Endothelial cell of umbilical vein (primary cell): ENCODE results near the gene RAPGEF4. TPM values are rescaled to one million over a fixed set of nuclear protein-coding genes. Genes with fewer than 3 reads are reported as not detected.

Source experiments
- BruUV-seq: library from RNA; stranded (reverse); fragments of 400-500 nt; replicated peaks from 2 replicates; lab custom pipeline; 2021; lab: Mats Ljungman, UMichigan
- CTCF ChIA-PET: fragments of 300-600, 350-600 bp; sonication (Branson Sonifier 250); formaldehyde crosslinking; loops from one replicate; lab custom pipeline; 2021; ENCODE audit warnings: antibody characterized with exemption, inconsistent platforms; lab: Charles Lee
- POLR2A ChIA-PET: fragments of 300-600, 350-600 bp; sonication (Branson Sonifier 250); formaldehyde crosslinking; loops from one replicate; lab custom pipeline; 2021; ENCODE audit warnings: antibody characterized with exemption, inconsistent platforms; lab: Charles Lee
- DNase-seq: peaks from one replicate; pipeline ENCODE4 v3.0.0-alpha.2; 2011; ENCODE audit warnings: low read depth, low spot score
- FAIRE-seq: peaks from 2 replicates; lab custom pipeline; 2011; peaks lifted over from hg19 to GRCh38; lab: Jason Lieb, UNC
- H2AFZ ChIP-seq: 2 replicates; pipeline ENCODE4 v1.6.0; 2012; ENCODE audit warnings: low read depth, low read length, control low read depth, inconsistent platforms
- H3K27ac ChIP-seq: 2 replicates; pipeline ENCODE4 v1.5.1; 2011; ENCODE audit warnings: low read depth, mild to moderate bottlenecking, control low read depth, low read length, moderate library complexity; ENCODE audit not compliant: insufficient read depth
- H3K27me3 ChIP-seq, 2 experiments: 2 replicates each; pipeline versions ENCODE4 v1.6.0 to v1.6.1; 2011; ENCODE audit warnings: low read length in 2 of 2, mixed read lengths in 1 of 2; ENCODE audit not compliant: control insufficient read depth in 2 of 2, insufficient read depth in 2 of 2
- H3K36me3 ChIP-seq, 2 experiments: 2 replicates in 1 of 2; 3 replicates in 1 of 2; pipeline ENCODE4 v1.5.1; 2011; ENCODE audit warnings: low read length in 2 of 2, mild to moderate bottlenecking in 1 of 2, moderate library complexity in 1 of 2; ENCODE audit not compliant: control insufficient read depth in 2 of 2, insufficient read depth in 2 of 2; ENCODE audit errors: extremely low read depth in 1 of 2
- H3K4me1 ChIP-seq: 3 replicates; pipeline ENCODE4 v1.5.1; 2011; ENCODE audit warnings: mild to moderate bottlenecking, low read length; ENCODE audit not compliant: control insufficient read depth, insufficient read depth; ENCODE audit errors: extremely low read depth
- H3K4me2 ChIP-seq: 2 replicates; pipeline ENCODE4 v1.6.1; 2011; ENCODE audit warnings: low read length, control low read depth, mixed read lengths; ENCODE audit not compliant: insufficient read depth
- H3K4me3 ChIP-seq, 3 experiments: fragments of 200-600 bp in 1 of 3; sonication (generic), shearing (Covaris generic) in 1 of 3; replicated peaks in 1 of 3; 2 replicates each; pipeline ENCODE4 v1.5.1; 2011 to 2016; ENCODE audit warnings: control low read depth in 3 of 3, low read length in 3 of 3, mild to moderate bottlenecking in 2 of 3, inconsistent platforms in 1 of 3, low read depth in 1 of 3, moderate library complexity in 1 of 3; ENCODE audit not compliant: insufficient read depth in 1 of 3
- H3K79me2 ChIP-seq: 2 replicates; pipeline ENCODE4 v1.6.0; 2012; ENCODE audit warnings: low read length, inconsistent platforms; ENCODE audit not compliant: control insufficient read depth, insufficient read depth
- H3K9ac ChIP-seq: replicated peaks from 2 replicates; pipeline ENCODE3; 2011; ENCODE audit warnings: low read length, control low read depth; ENCODE audit not compliant: insufficient read depth; ENCODE audit errors: extremely low read depth
- H3K9me1 ChIP-seq: replicated peaks from 3 replicates; pipeline ENCODE4 v1.6.0; 2011; ENCODE audit warnings: mild to moderate bottlenecking, low read length; ENCODE audit not compliant: control insufficient read depth, insufficient read depth; ENCODE audit errors: extremely low read depth
- H3K9me3 ChIP-seq: replicated peaks from 2 replicates; pipeline ENCODE4 v1.5.1; 2012; ENCODE audit warnings: low read length, inconsistent platforms; ENCODE audit not compliant: control insufficient read depth, insufficient read depth
- H4K20me1 ChIP-seq: replicated peaks from 2 replicates; pipeline ENCODE3; 2011; ENCODE audit warnings: mild to moderate bottlenecking, low read length; ENCODE audit not compliant: control insufficient read depth, insufficient read depth; ENCODE audit errors: extremely low read depth
- EZH2 ChIP-seq: IDR thresholded peaks from 2 replicates; pipeline ENCODE4 v1.6.1; 2012; ENCODE audit warnings: borderline replicate concordance, low read depth, mild to moderate bottlenecking, moderate library complexity, low read length, inconsistent platforms; ENCODE audit not compliant: severe bottlenecking
- GATA2 ChIP-seq: IDR thresholded peaks from 2 replicates; pipeline ENCODE4 v1.7.0; 2011; ENCODE audit warnings: low read depth, mild to moderate bottlenecking, moderate library complexity, mixed read lengths, low read length; ENCODE audit not compliant: insufficient read length, insufficient read depth
- dilution Hi-C: fragments of 300-500 bp; cut with MboI; formaldehyde crosslinking; loops from one replicate; pipeline ENCODE4 v1.15.0; 2019; ENCODE audit warnings: low sequenced_read_pairs; ENCODE audit not compliant: extremely low pct_ligation_motif_present
- intact Hi-C: fragments of 100-400 bp; cut with micrococcal nuclease; formaldehyde crosslinking; loops from one replicate; pipeline ENCODE4 v1.10.0; 2022
- polyA plus RNA-seq, 4 experiments: library from polyadenylated mRNA; depleted of rRNA in 3 of 4; stranded (reverse) in 3 of 4; unstranded in 1 of 4; fragments of >200 nt; gene quantifications; 2 replicates each; pipeline versions ENCODE4 v1.2.1 to v1.2.3, GENCODE V29; 2011 to 2012; ENCODE audit warnings: missing spikeins in 1 of 4
- total RNA-seq: library from RNA; stranded (reverse); gene quantifications from 2 replicates; pipeline ENCODE4 v1.2.3, GENCODE V29; 2021
- TF ChIP-seq, protein P1 (sequence below), 2 donors: IDR thresholded peaks; 1 replicate in 1 of 2; 2 replicates in 1 of 2; pipeline ENCODE4 v1.5.1; 2011; ENCODE audit warnings: low read length in 2 of 2, mild to moderate bottlenecking in 2 of 2, moderate library complexity in 2 of 2, control low read depth in 1 of 2, inconsistent platforms in 1 of 2, low read depth in 1 of 2; ENCODE audit not compliant: insufficient read depth in 1 of 2; ENCODE audit errors: extremely low read depth in 1 of 2
- TF ChIP-seq, protein P2 (sequence below): IDR thresholded peaks from 2 replicates; pipeline ENCODE4 v1.6.1; 2011; ENCODE audit not compliant: insufficient read depth, insufficient read length

The RAPGEF4 gene
- total and polyA plus RNA-seq, 2 donors (not counting 3 experiments of a cell fraction or from before 2014, with no cell fraction given), result 7.2 to 9.2 TPM

DNA sequence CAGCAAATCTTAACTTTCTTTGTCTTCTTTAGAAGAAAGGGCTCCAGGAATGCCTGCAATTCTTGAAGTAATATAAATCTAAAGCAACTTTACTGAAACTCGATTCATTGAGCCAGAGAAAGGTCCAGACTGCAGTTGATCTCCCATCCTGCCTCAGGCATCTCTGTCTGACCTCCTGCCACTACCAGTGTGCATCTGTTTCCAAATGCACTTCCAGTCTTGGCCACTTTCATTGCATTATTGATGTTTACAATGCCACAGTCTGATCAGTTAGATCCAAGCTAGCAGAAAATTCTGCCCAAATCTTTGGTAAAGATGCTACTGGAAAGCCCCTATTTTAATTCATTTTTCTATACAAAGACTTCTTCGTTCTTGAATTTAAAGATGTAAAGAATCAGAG, 158.0 kb downstream of the RAPGEF4 start:
- POLR2A ChIA-PET, result no interaction called here
- DNase-seq, result no peak

More for the DNA sequence above, 158.0 kb downstream of the RAPGEF4 start:
- H3K9me1 ChIP-seq, result no peaks in the 10 kb centered on the region
- H2AFZ ChIP-seq, result no peak overlapping the region
- no peaks in the 10 kb centered on the region for H4K20me1 ChIP-seq
- no peaks in the 10 kb centered on the region for H3K36me3 ChIP-seq
- no peak overlapping the region for H3K4me2 ChIP-seq
- dilution Hi-C loops, result no loop called here
- TF ChIP-seq, protein P1, sequence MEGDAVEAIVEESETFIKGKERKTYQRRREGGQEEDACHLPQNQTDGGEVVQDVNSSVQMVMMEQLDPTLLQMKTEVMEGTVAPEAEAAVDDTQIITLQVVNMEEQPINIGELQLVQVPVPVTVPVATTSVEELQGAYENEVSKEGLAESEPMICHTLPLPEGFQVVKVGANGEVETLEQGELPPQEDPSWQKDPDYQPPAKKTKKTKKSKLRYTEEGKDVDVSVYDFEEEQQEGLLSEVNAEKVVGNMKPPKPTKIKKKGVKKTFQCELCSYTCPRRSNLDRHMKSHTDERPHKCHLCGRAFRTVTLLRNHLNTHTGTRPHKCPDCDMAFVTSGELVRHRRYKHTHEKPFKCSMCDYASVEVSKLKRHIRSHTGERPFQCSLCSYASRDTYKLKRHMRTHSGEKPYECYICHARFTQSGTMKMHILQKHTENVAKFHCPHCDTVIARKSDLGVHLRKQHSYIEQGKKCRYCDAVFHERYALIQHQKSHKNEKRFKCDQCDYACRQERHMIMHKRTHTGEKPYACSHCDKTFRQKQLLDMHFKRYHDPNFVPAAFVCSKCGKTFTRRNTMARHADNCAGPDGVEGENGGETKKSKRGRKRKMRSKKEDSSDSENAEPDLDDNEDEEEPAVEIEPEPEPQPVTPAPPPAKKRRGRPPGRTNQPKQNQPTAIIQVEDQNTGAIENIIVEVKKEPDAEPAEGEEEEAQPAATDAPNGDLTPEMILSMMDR (IDR thresholded peaks at IDR 0.05; ENCODE audit: extremely low read depth in 1 of 2, insufficient read depth in 1 of 2, low read depth in 1 of 2, low read length in 2 of 2), result no peak
- no peak for TF ChIP-seq GATA2
- TF ChIP-seq EZH2, result no peak
- TF ChIP-seq, protein P2, sequence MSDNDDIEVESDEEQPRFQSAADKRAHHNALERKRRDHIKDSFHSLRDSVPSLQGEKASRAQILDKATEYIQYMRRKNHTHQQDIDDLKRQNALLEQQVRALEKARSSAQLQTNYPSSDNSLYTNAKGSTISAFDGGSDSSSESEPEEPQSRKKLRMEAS, result no peak
- no peak overlapping the region for H3K9ac ChIP-seq
- H3K27ac ChIP-seq, result no peak overlapping the region
- intact Hi-C loops, result no loop called here
- H3K4me1 ChIP-seq, result no peaks in the 10 kb centered on the region
- FAIRE-seq, result no peak
- CTCF ChIA-PET, result no interaction called here
- H3K4me3 ChIP-seq, result no peak overlapping the region
- no peaks in the 10 kb centered on the region for H3K79me2 ChIP-seq
- H3K27me3 ChIP-seq, result peaks cover 0 to 9% of the 10 kb centered on the region in 2 experiments
- H3K9me3 ChIP-seq, result no peaks in the 10 kb centered on the region
- BruUV-seq, result no TSS peak
